OCI-LY3 (cell line): Measurements from ENCODE around the gene IL3.

ENCODE experiments used
- H2AFZ ChIP-seq: fragments of 200-600, 300-600 bp; shearing (Covaris generic); 2 replicates; pipeline ENCODE4 v1.6.0; 2014; ENCODE audit warnings: antibody characterized with exemption, low read depth, low read length
- H3K27ac ChIP-seq: fragments of 200-600, 300-600 bp; sonication (generic); 2 replicates; pipeline ENCODE4 v1.5.1; 2014; ENCODE audit warnings: mild to moderate bottlenecking, low read length, moderate library complexity, mixed read lengths
- H3K27me3 ChIP-seq: fragments of 200-600, 300-600 bp; sonication (generic); 2 replicates; pipeline ENCODE4 v1.6.1; 2014; ENCODE audit warnings: low read depth, low read length, mixed read lengths
- H3K36me3 ChIP-seq: fragments of 200-600, 300-600 bp; sonication (generic); replicated peaks from 2 replicates; pipeline ENCODE3; 2014; ENCODE audit warnings: low read depth, low read length, mixed read lengths
- H3K4me1 ChIP-seq: fragments of 300-600, 200-600 bp; sonication (generic); 2 replicates; pipeline ENCODE4 v1.6.1; 2014; ENCODE audit warnings: low read length, mixed read lengths
- H3K4me2 ChIP-seq: fragments of 200-600, 300-600 bp; sonication (generic); 2 replicates; pipeline ENCODE4 v1.6.1; 2014; ENCODE audit warnings: low read length, mixed read lengths
- H3K4me3 ChIP-seq: fragments of 300-600, 200-600 bp; sonication (generic); 2 replicates; pipeline ENCODE4 v1.5.1; 2014; ENCODE audit warnings: antibody characterized with exemption, mild to moderate bottlenecking, low read length, moderate library complexity
- H3K79me2 ChIP-seq: fragments of 300-600, 200-600 bp; shearing (Covaris generic); 2 replicates; pipeline ENCODE4 v1.6.1; 2014; ENCODE audit warnings: mild to moderate bottlenecking, low read length, mixed read lengths
- H3K9ac ChIP-seq: fragments of 300-600, 200-600 bp; shearing (Covaris generic); 2 replicates; pipeline ENCODE4 v1.6.0; 2014; ENCODE audit warnings: mild to moderate bottlenecking, low read length, moderate library complexity
- H3K9me3 ChIP-seq: fragments of 200-600, 300-600 bp; shearing (Covaris generic); 2 replicates; pipeline ENCODE4 v1.6.1; 2014; ENCODE audit warnings: low read length, mixed read lengths; ENCODE audit not compliant: insufficient read depth
- H4K20me1 ChIP-seq: fragments of 200-600, 300-600 bp; sonication (generic); 2 replicates; pipeline ENCODE4 v1.6.1; 2016; ENCODE audit warnings: low read length, mixed read lengths; ENCODE audit not compliant: insufficient read depth
- CTCF ChIP-seq: fragments of 200-600, 300-600 bp; sonication (generic); IDR thresholded peaks from 2 replicates; pipeline ENCODE4 v1.5.1; 2014; ENCODE audit warnings: antibody characterized with exemption, low read length, low read depth
- EZH2phosphoT487 ChIP-seq: fragments of 200-600 bp; shearing (Covaris generic); IDR thresholded peaks from 2 replicates; pipeline ENCODE4 v1.6.1; 2018; ENCODE audit warnings: antibody characterized with exemption, mixed run types, low read depth

Gene IL3

GRCh38 chr5:132066871-132067270 lies 6.4 kb downstream of the IL3 start:
- Histone ChIP-seq H3K27ac (no peak overlapping the region), H3K4me1 (peaks cover 5% of the 10 kb centered on the region; the same call in 1 of the 2 replicates), H3K79me2 (no peaks in the 10 kb centered on the region), H3K36me3 (no peaks in the 10 kb centered on the region), H3K9me3 (no peaks in the 10 kb centered on the region), H2AFZ (no peak overlapping the region), H4K20me1 (no peaks in the 10 kb centered on the region), H3K4me2 (no peak overlapping the region), H3K9ac (no peak overlapping the region), H3K4me3 (no peak overlapping the region), H3K27me3 (no peaks in the 10 kb centered on the region)
- no peak for TF ChIP-seq CTCF
- TF ChIP-seq EZH2phosphoT487: no peak

GRCh38 chr5:132067451-132067850 lies 7.0 kb downstream of the IL3 start:
- no peak for TF ChIP-seq EZH2phosphoT487
- TF ChIP-seq CTCF: no peak
- no peak overlapping the region for H3K27ac ChIP-seq
- H3K4me3 ChIP-seq: no peak overlapping the region
- no peaks in the 10 kb centered on the region for H4K20me1 ChIP-seq
- H3K36me3 ChIP-seq: no peaks in the 10 kb centered on the region
- H3K9me3 ChIP-seq: no peaks in the 10 kb centered on the region
- H3K4me1 ChIP-seq: peaks cover 5% of the 10 kb centered on the region; the same call in 1 of the 2 replicates
- no peak overlapping the region for H3K4me2 ChIP-seq
- no peak overlapping the region for H2AFZ ChIP-seq
- H3K79me2 ChIP-seq: no peaks in the 10 kb centered on the region
- H3K9ac ChIP-seq: no peak overlapping the region
- no peaks in the 10 kb centered on the region for H3K27me3 ChIP-seq

GRCh38 chr5:132067941-132068808 lies 7.7 kb downstream of the IL3 start:
- H3K27me3 ChIP-seq: no peaks in the 10 kb centered on the region
- no peaks in the 10 kb centered on the region for H3K79me2 ChIP-seq
- no peak for TF ChIP-seq EZH2phosphoT487
- peaks cover 5% of the 10 kb centered on the region; the same call in 1 of the 2 replicates for H3K4me1 ChIP-seq
- H3K9ac ChIP-seq: no peak overlapping the region
- H3K36me3 ChIP-seq: no peaks in the 10 kb centered on the region
- H3K4me2 ChIP-seq: no peak overlapping the region
- H3K9me3 ChIP-seq: no peaks in the 10 kb centered on the region
- H3K27ac ChIP-seq: no peak overlapping the region
- no peak overlapping the region for H2AFZ ChIP-seq
- no peaks in the 10 kb centered on the region for H4K20me1 ChIP-seq
- no peak overlapping the region for H3K4me3 ChIP-seq

- Histone ChIP-seq H4K20me1 (no peaks in the 10 kb centered on the region), H3K79me2 (no peaks in the 10 kb centered on the region), H3K9me3 (no peaks in the 10 kb centered on the region), H3K27me3 (no peaks in the 10 kb centered on the region), H3K4me2 (no peak overlapping the region), H2AFZ (no peak overlapping the region), H3K27ac (no peak overlapping the region), H3K36me3 (no peaks in the 10 kb centered on the region), H3K9ac (no peak overlapping the region), H3K4me3 (no peak overlapping the region), H3K4me1 (peaks cover 5% of the 10 kb centered on the region; the same call in 1 of the 2 replicates)
- TF ChIP-seq EZH2phosphoT487: no peak
- no peak for TF ChIP-seq CTCF
Observed at GRCh38 chr5:132069561-132069960, 9.1 kb downstream of the IL3 start.
